ENCODE results near the gene MMP27.
"Not testable (repeated sequence)": the region's sequence is repeated elsewhere in the genome, so short reads cannot be mapped to it uniquely, and the experiment has no call there.

Gene MMP27, protein sequence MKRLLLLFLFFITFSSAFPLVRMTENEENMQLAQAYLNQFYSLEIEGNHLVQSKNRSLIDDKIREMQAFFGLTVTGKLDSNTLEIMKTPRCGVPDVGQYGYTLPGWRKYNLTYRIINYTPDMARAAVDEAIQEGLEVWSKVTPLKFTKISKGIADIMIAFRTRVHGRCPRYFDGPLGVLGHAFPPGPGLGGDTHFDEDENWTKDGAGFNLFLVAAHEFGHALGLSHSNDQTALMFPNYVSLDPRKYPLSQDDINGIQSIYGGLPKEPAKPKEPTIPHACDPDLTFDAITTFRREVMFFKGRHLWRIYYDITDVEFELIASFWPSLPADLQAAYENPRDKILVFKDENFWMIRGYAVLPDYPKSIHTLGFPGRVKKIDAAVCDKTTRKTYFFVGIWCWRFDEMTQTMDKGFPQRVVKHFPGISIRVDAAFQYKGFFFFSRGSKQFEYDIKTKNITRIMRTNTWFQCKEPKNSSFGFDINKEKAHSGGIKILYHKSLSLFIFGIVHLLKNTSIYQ

DNA sequence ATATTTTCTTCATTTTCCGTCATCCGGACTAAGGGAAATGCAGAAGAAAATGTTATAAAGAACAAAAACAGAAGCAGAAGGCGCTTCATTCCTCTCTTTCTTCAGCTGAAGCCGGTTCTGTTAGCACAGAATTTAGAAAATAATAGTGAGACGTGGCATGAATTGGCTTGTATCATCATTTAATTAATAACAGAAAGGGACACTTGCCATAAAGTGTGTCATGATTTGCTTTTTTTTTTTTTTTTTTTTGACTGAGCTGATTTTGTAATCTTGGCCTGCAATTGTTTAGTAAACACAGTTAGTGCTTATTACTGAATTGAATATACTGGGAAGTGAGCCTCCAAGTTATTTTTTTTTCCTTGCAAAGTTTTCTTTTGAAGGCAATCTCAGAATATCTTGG is at the start of gene MMP27:
Gene MMP27 (minus strand): TSS at position 144 of the 400 bp plus-strand sequence. CDS start 55 bp downstream, at position 89.
- no peak for DNase-seq

DNA sequence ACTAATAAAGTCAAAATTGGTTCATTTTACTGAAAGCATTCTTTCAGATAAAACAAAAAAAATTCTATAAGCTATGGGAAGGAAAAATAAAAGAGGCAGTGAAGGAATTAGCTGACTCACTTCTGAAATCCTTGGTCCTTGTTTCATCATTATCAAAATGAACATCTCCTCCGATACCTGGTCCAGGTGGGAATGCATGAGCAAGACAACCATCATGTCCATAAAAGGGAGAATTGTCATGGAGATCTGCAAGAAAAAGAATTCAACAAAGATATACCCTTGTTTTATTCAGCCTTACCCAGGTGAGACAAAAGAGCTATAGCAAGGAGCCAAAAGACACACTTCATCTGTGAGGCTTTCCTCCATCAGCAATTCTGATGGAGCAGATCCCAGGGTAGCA is 47.7 kb upstream of the MMP27 start:
- DNase-seq = no peak

DNA sequence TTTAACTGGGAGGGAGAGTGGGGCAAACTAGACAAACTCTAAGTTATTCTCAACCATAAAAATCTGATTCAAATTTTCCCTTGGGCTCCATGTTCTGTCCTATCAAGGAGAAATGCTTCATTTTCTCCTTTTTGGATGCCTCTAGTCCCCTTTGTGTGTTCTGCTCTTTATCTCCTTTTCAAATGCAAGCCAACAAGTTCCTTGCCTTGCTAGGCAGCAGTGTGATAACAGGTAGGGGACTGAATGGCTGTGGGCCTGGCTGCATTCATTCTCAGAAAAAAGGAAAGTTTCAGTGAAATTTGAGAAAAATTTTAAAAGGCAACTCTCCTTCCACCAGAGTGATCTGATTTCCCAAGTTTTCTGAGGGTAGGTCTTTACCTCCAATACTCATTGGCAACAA is 46.1 kb upstream of the MMP27 start:
- DNase-seq = no peak

DNA sequence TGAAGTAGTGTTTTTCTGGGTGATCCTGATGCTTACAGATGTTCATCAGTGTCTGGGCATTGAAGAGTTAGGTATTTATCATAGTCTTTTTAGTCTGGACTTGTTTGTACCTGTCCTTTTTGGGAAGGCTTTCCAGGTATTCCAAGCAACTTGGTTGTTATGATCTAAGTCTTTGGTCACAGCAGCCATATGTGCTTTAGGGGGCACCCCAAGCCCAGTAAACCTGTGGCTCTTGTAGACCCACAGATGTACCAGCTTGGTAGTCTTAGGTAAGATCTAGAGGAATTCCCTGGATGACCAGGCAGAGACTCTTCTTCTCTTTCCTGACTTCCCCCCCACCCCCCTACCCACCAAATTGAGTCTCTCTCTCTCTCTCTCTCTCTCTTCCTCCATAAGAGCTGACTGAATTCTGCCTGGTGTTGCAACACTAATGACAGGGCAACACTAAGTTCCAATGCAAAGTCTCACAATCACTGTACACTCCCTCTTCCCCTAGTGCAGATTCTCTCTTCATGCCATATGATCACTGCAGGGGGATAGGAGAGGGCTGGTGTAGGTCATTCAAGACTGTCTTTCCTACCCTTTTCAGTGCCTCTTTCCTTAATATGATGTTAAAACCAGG is 43.6 kb upstream of the MMP27 start:
- no peak for DNase-seq

DNA sequence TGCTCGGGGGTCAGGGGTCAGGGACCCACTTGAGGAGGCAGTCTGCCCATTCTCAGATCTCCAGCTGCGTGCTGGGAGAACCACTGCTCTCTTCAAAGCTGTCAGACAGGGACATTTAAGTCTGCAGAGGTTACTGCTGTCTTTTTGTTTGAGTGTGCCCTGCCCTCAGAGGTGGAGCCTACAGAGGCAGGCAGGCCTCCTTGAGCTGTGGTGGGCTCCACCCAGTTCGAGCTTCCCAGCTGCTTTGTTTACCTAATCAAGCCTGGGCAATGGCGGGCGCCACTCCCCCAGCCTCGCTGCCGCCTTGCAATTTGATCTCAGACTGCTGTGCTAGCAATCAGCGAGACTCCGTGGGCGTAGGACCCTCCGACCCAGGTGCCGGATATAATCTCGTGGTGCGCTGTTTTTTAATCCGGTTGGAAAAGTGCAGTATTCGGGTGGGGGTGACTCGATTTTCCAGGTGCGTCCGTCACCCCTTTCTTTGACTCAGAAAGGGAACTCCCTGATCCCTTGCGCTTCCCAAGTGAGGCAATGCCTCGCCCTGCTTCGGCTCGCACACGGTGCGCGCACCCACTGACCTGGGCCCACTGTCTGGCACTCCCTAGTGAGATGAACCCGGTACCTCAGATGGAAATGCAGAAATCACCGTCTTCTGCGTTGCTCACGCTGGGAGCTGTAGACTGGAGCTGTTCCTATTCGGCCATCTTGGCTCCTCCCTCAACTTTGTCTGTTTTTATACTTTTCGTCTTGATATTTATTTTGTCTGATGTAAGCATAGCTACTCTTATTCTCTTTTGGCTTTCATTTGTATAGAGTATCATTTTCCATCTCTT is 41.4 kb upstream of the MMP27 start:
- DNase-seq = not testable (repeated sequence)

DNA sequence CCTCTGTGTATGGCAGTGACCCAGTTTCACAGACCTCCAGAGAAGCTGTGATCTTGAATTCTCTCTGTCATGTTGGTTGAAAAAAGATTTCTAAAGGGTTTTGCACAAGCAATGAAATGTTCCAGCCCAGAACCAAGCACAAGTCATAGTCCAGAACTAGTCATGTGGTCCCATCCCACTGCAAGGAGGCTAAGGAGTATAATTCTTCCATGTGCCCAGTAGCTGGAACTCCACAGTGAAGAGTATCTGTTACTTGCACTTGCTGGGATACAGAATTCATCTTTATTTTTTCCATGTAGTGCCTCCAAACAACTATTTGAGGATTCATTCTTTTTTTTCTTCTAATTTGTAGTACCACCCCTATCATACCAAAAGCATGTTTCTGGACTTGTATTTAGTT is 29.1 kb upstream of the MMP27 start:
- DNase-seq = no peak

DNA sequence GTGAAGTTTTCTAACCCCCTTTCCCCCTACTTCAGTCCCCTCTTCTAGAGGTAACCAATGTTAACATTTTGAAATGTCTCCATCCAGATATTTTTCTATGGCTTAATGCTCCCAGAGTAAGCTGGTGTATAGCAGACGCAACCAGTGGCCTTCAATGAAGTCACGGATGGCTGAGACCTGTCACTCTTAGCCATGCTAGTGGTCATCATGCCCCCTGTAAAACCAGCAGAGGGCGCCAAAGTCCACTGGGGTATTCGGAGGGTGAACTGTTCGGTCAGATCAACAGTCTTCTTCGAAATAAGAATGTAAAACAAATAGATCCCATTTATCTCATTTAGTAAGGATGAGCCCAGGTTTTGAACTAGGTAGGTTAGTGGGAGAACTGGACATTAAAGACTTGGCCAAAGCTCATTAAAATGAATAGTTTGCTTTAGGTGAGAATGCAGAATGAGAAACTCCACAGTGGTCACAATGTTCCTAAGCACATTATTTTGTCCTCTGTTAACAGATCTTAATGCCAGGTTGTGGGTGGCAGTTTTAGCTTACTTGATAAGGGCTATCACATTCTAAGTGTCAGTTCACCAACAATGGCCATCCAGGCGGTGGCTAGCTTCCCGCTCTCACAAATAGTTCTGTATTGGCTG is 27.8 kb upstream of the MMP27 start:
- DNase-seq = peak; percentile 35

DNA sequence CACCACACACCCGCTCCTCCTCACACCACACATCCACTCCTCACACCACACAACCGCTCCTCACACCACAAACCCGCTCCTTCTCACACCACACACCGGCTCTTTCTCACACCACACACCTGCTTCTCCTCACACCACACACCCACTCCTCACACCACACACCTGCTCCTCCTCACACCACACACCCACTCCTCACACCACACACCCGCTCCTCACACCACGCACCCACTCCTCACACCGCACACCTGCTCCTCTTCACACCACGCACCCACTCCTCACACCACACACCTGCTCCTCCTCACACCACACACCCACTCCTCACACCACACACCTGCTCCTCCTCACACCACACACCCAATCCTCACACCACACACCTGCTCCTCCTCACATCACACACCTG is 25.4 kb upstream of the MMP27 start:
- DNase-seq = not testable (repeated sequence)

DNA sequence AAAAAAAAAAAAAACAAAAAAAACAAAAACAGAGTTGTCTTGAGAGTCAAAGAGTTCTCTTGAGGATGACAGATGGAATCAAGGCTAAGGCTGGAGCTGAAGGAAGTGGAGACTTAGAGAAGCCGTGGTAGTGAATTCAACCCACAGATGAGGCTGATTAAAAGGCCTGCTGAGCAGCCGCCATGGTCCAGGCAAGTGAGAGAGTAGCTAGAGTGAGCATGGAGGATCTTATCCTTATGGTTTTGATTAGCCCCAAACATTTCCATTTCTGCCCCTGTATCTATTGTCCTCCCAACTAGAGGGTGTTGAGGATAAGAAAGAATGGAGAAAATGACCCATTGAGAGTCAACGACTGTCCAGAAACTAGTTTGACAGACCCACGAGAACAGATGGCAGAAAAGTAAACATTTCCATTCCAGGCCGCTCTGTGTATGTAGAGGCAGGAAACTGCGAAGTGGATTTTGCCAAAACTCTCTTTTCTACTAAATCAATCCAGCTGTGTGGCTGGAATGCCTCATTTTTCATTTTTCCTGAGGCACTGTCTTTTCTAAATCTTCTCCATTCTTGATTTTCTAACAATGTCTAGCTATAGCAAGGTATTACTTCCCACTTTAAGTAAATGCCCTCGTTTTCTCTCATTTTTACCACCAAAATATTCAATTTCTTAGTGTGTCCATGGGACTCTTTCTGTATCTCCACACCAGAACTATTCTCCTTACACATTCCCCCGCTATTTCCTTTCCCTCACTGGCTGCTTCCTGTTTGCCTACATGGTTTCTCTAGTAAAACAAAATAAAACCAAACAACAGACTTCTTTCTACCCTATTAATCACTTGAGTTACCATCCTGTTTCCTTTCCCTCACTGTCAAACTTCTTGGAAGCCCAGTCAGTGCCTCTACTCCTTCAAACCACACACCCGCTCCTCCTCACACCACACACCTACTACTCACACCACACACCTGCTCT is 24.6 kb upstream of the MMP27 start:
- no peak for DNase-seq

DNA sequence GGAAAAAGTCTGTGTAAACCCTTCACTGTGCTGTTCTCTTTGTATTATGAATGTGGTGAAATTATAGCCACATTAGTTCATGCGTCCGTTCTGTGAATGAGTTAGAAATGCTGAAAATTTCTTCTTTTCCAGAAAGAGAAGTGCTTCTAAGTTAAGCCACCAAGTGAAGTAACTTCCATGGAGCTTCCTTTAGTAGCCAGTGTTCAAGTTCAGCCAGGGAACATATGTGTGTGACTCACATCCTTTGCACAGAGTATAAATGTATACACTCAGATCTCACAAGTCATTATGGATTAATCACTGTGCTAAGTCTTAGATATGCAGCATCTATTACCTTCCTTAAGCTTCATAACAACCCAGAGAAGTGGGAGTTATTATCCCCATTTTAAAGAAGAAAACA is 22.3 kb upstream of the MMP27 start:
- no peak for DNase-seq

DNA sequence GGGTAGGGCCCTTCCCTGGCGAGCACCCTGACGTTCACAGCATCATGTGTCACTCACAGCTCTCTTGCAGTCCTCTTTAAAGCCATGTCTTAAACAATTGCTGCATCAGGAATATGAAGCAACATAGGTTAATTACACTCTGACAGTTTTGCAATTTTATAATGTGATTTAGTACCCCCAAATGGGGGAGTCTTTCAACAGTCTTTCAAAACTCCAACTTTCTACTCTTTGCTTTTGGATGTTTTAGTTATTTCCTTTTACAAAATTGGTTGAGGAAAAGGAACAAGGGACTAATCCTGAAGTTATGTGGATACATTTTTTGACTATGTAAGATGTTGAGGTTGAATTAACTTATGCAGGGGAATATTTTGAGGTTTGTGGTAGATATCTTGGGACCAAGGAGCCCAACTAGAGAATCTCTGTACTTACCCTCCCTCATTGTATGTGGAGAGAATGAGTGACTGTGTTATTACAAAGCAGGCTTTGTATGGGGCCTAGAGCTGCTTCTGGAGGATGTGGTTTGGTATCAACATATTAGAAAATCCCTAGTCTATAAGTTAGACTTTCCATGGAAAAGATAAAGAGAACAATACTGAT is 19.4 kb upstream of the MMP27 start, which contains the start of gene MMP8:
Gene MMP8 (minus strand): TSS at position 51 of the 597 bp plus-strand sequence. CDS start 99 bp downstream, outside the sequence.
- DNase-seq = no peak

DNA sequence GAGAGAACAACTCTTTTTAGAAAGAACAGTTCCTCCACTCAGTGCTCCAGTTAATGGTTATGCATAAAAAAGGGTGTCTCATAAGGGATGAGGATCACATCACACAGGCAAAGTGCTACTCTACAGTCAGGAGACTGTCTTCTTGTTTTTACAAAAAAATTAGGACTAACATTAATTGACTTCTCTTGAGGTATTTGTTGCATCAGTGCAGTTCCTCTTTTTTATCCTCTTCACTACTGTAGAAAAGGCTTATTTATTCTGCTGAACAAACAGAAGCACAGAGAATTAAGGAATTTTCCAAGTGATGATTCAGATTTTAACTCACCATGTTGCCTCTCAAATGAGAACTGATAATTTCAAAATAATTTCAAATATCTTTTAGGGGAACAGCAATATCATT is 17.3 kb upstream of the MMP27 start:
- DNase-seq = no peak

DNA sequence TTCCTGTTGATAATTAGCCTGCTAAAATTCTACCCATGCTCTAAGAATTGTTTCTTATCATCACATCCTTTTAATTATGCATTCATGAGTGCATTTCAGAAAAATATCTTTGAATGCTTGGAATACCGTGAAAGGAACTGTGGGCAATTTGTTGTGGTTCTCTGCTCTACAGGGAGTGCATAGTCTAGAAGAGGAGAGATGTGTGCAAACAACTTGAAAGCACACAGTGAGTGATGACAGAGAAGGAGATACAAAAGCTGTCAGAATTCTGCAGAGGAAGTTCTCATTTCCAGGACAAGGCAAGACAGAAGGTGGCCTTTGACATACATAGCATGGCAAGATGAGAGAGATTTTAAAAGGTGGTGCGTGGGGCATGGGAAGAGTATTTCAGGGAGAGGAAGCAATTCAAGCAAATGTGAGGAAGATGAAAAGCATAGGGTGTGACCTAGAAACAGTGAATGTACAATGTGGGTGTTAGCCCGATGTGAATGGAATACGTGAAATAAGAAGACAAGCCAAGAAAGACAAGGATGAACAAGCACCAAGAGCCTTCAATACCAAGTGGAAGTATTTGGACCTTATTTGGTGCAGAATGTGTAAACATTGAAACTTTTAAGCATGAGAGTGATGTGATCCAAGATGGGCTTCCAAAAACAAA is 14.2 kb upstream of the MMP27 start:
- no peak for DNase-seq

DNA sequence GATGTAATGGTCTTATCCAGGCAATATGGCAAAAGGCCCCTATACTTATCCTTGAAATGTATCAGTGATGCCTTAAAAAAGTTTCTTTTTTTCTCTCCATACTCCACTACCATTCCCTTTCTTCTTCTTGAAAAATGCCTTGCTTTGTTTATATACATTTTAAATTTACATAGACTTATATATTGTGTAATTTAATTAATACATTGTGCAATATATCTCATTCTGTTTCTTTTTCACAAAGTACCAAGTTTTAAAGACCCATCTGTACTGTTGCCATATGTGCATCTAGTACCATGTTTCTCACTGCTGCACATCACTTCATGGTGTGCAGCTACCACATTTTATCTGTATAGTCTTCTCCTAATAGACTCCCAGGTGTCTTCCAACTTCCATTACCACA is 11.7 kb upstream of the MMP27 start:
- no peak for DNase-seq

DNA sequence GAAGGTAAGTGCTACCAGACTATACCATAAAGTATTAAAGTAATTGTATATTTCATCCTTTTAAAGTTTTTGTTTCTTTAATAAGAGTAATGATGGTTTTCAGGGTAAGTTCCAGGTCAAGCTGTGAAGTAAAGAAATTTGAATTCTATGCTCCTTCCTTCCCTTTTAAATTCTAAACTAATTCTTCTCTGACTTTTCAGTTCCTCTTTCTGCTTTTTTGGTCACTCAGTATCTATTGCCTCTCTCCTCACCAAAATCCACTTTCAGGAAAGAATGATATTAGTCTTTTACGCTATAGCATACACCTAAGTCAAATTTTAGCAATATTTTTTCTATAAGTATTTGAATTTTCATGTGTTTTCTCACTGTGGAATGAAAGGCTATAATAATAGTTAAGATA is 11.0 kb upstream of the MMP27 start:
- no peak for DNase-seq

DNA sequence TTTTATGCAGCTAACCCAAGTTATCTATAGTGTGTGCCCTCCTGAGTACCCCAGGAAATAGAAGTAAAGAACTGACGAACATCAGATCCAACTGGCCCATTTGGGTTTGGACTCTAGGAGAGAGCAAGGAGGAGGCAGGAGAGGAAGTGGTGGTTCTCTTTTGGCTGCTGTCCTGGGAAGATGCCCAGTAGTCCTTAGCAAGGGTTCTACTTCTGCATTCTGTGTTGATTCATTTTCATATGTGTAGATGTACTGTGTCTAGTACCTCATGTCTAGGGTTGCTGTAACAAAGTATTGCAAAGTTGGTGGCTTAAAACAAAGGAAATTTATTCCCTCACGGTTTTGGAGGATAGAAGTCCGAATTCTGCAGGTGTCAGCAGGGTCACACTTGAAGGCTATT is 6.6 kb upstream of the MMP27 start:
- no peak for DNase-seq

DNA sequence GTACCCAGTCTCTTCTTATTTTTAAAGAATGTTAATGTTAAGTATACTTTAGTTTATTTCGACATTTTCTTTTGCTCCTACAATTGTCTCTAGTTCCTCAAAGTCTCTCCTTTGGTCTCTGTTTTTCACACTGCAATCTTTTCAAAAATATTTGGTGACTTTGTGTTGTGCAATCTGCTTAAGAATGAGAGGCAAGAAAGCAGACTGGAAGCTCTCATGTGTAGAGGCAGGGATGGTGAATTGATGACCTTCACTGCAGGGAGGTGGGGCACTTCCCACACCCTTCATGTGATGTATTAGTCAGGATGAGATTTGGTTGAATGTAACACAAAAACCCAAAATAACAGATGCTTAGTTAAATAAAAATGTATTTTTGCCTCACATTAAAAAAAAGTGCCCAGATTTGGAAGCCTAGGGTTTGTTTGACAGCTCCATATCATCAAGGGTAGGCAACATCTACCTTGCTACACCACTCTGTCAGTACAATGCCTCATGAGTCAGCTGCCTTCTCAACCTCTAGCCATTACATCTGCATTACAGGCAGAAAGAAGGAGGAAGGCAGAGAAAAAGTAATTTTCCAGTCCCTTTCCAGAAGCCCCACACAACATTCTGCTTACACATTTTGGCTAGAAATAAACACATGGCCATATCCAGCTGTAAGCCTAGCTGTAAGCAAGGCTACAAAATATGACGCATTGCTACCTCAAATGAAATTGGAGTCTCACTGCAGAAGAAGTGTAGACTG is 3.8 kb upstream of the MMP27 start:
- DNase-seq = no peak

DNA sequence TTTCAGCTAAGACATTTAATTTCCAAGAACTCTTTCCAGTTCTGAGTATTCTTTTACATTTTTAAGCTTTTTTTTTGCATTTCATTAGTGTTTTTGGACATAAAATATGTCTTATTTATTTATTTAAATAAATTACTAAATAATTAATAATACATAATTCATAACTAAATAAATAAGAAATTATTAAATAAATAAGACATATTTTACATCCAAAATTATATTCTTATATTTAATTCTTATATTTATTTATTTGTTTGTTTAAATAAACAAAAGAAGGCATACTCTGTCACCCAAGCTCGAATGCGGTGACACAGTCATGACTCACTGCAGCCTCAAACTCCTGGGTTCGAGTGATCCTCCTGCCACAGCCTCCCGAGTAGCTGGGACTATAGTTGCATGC is 3.1 kb upstream of the MMP27 start:
- DNase-seq = no peak

DNA sequence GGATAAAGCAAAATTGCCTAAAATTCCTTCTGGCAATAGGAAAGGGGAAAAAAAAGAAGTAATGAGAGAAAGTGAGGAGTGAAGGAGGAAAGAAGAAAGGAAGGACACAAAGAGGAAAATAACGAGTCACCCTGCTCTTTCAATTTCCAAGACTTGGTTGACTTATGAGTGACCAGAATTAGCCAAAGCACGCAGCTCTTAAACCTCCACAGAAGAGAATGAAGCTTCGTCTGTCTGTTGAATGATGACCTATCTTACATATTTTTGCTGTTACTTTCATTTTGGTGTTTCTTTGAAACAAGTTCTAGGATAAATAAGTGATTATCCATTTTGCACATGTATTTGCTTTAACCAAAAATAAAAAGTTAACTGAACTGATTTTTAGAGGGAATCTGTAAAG is 728 bp downstream of the MMP27 start:
- no peak for DNase-seq
